Endothelial cell of umbilical vein (primary cell): ENCODE measurements around the gene CTSD. TPM values are rescaled to one million over a fixed set of nuclear protein-coding genes. Genes with fewer than 3 reads are reported as not detected.

Experiments used
- BruUV-seq: library from RNA; stranded (reverse); fragments of 400-500 nt; replicated peaks from 2 replicates; lab custom pipeline; 2021; lab: Mats Ljungman, UMichigan
- CTCF ChIA-PET: fragments of 300-600, 350-600 bp; sonication (Branson Sonifier 250); formaldehyde crosslinking; loops from one replicate; lab custom pipeline; 2021; ENCODE audit warnings: antibody characterized with exemption, inconsistent platforms; lab: Charles Lee
- POLR2A ChIA-PET: fragments of 300-600, 350-600 bp; sonication (Branson Sonifier 250); formaldehyde crosslinking; loops from one replicate; lab custom pipeline; 2021; ENCODE audit warnings: antibody characterized with exemption, inconsistent platforms; lab: Charles Lee
- DNase-seq: peaks from one replicate; pipeline ENCODE4 v3.0.0-alpha.2; 2011; ENCODE audit warnings: low read depth, low spot score
- FAIRE-seq: peaks from 2 replicates; lab custom pipeline; 2011; peaks lifted over from hg19 to GRCh38; lab: Jason Lieb, UNC
- H2AFZ ChIP-seq: 2 replicates; pipeline ENCODE4 v1.6.0; 2012; ENCODE audit warnings: low read depth, low read length, control low read depth, inconsistent platforms
- H3K27ac ChIP-seq: 2 replicates; pipeline ENCODE4 v1.5.1; 2011; ENCODE audit warnings: low read depth, mild to moderate bottlenecking, control low read depth, low read length, moderate library complexity; ENCODE audit not compliant: insufficient read depth
- H3K27me3 ChIP-seq, 2 experiments: 2 replicates each; pipeline versions ENCODE4 v1.6.0 to v1.6.1; 2011; ENCODE audit warnings: low read length in 2 of 2, mixed read lengths in 1 of 2; ENCODE audit not compliant: control insufficient read depth in 2 of 2, insufficient read depth in 2 of 2
- H3K36me3 ChIP-seq, 2 experiments: 2 replicates in 1 of 2; 3 replicates in 1 of 2; pipeline ENCODE4 v1.5.1; 2011; ENCODE audit warnings: low read length in 2 of 2, mild to moderate bottlenecking in 1 of 2, moderate library complexity in 1 of 2; ENCODE audit not compliant: control insufficient read depth in 2 of 2, insufficient read depth in 2 of 2; ENCODE audit errors: extremely low read depth in 1 of 2
- H3K4me1 ChIP-seq: 3 replicates; pipeline ENCODE4 v1.5.1; 2011; ENCODE audit warnings: mild to moderate bottlenecking, low read length; ENCODE audit not compliant: control insufficient read depth, insufficient read depth; ENCODE audit errors: extremely low read depth
- H3K4me2 ChIP-seq: 2 replicates; pipeline ENCODE4 v1.6.1; 2011; ENCODE audit warnings: low read length, control low read depth, mixed read lengths; ENCODE audit not compliant: insufficient read depth
- H3K4me3 ChIP-seq, 3 experiments: fragments of 200-600 bp in 1 of 3; sonication (generic), shearing (Covaris generic) in 1 of 3; replicated peaks in 1 of 3; 2 replicates each; pipeline ENCODE4 v1.5.1; 2011 to 2016; ENCODE audit warnings: control low read depth in 3 of 3, low read length in 3 of 3, mild to moderate bottlenecking in 2 of 3, inconsistent platforms in 1 of 3, low read depth in 1 of 3, moderate library complexity in 1 of 3; ENCODE audit not compliant: insufficient read depth in 1 of 3
- H3K79me2 ChIP-seq: 2 replicates; pipeline ENCODE4 v1.6.0; 2012; ENCODE audit warnings: low read length, inconsistent platforms; ENCODE audit not compliant: control insufficient read depth, insufficient read depth
- H3K9ac ChIP-seq: replicated peaks from 2 replicates; pipeline ENCODE3; 2011; ENCODE audit warnings: low read length, control low read depth; ENCODE audit not compliant: insufficient read depth; ENCODE audit errors: extremely low read depth
- H3K9me1 ChIP-seq: replicated peaks from 3 replicates; pipeline ENCODE4 v1.6.0; 2011; ENCODE audit warnings: mild to moderate bottlenecking, low read length; ENCODE audit not compliant: control insufficient read depth, insufficient read depth; ENCODE audit errors: extremely low read depth
- H3K9me3 ChIP-seq: replicated peaks from 2 replicates; pipeline ENCODE4 v1.5.1; 2012; ENCODE audit warnings: low read length, inconsistent platforms; ENCODE audit not compliant: control insufficient read depth, insufficient read depth
- H4K20me1 ChIP-seq: replicated peaks from 2 replicates; pipeline ENCODE3; 2011; ENCODE audit warnings: mild to moderate bottlenecking, low read length; ENCODE audit not compliant: control insufficient read depth, insufficient read depth; ENCODE audit errors: extremely low read depth
- EZH2 ChIP-seq: IDR thresholded peaks from 2 replicates; pipeline ENCODE4 v1.6.1; 2012; ENCODE audit warnings: borderline replicate concordance, low read depth, mild to moderate bottlenecking, moderate library complexity, low read length, inconsistent platforms; ENCODE audit not compliant: severe bottlenecking
- FOS ChIP-seq: IDR thresholded peaks from 2 replicates; pipeline ENCODE4 v1.6.1; 2011; ENCODE audit warnings: mild to moderate bottlenecking, low read length, moderate library complexity, borderline replicate concordance; ENCODE audit not compliant: insufficient read depth
- GATA2 ChIP-seq: IDR thresholded peaks from 2 replicates; pipeline ENCODE4 v1.7.0; 2011; ENCODE audit warnings: low read depth, mild to moderate bottlenecking, moderate library complexity, mixed read lengths, low read length; ENCODE audit not compliant: insufficient read length, insufficient read depth
- JUN ChIP-seq: IDR thresholded peaks from 2 replicates; pipeline ENCODE4 v1.6.1; 2011; ENCODE audit warnings: borderline replicate concordance, low read depth; ENCODE audit not compliant: insufficient read length, insufficient read depth
- MYC ChIP-seq: IDR thresholded peaks from one replicate; pipeline ENCODE4 v1.6.1; 2011; ENCODE audit warnings: mild to moderate bottlenecking, low read depth, low read length
- POLR2A ChIP-seq: IDR thresholded peaks from 2 replicates; pipeline ENCODE4 v1.6.1; 2012; ENCODE audit warnings: low read depth, mild to moderate bottlenecking, control low read depth, low read length
- POLR2AphosphoS5 ChIP-seq: IDR thresholded peaks from 2 replicates; pipeline ENCODE4 v1.6.1; 2012; ENCODE audit warnings: low read depth, mild to moderate bottlenecking, control low read depth, low read length, moderate library complexity; ENCODE audit not compliant: insufficient read depth
- dilution Hi-C: fragments of 300-500 bp; cut with MboI; formaldehyde crosslinking; loops from one replicate; pipeline ENCODE4 v1.15.0; 2019; ENCODE audit warnings: low sequenced_read_pairs; ENCODE audit not compliant: extremely low pct_ligation_motif_present
- intact Hi-C: fragments of 100-400 bp; cut with micrococcal nuclease; formaldehyde crosslinking; loops from one replicate; pipeline ENCODE4 v1.10.0; 2022
- polyA plus RNA-seq, 4 experiments: library from polyadenylated mRNA; depleted of rRNA in 3 of 4; stranded (reverse) in 3 of 4; unstranded in 1 of 4; fragments of >200 nt; gene quantifications; 2 replicates each; pipeline versions ENCODE4 v1.2.1 to v1.2.3, GENCODE V29; 2011 to 2012; ENCODE audit warnings: missing spikeins in 1 of 4
- total RNA-seq: library from RNA; stranded (reverse); gene quantifications from 2 replicates; pipeline ENCODE4 v1.2.3, GENCODE V29; 2021
- TF ChIP-seq, protein P1 (sequence below): IDR thresholded peaks from 2 replicates; pipeline ENCODE4 v1.6.1; 2011; ENCODE audit not compliant: insufficient read depth, insufficient read length
- TF ChIP-seq, protein P2 (sequence below), 2 donors: IDR thresholded peaks; 1 replicate in 1 of 2; 2 replicates in 1 of 2; pipeline ENCODE4 v1.5.1; 2011; ENCODE audit warnings: low read length in 2 of 2, mild to moderate bottlenecking in 2 of 2, moderate library complexity in 2 of 2, control low read depth in 1 of 2, inconsistent platforms in 1 of 2, low read depth in 1 of 2; ENCODE audit not compliant: insufficient read depth in 1 of 2; ENCODE audit errors: extremely low read depth in 1 of 2

Gene CTSD
- total and polyA plus RNA-seq, 2 donors (not counting 3 experiments of a cell fraction or from before 2014, with no cell fraction given) = 215 to 248 TPM

DNA sequence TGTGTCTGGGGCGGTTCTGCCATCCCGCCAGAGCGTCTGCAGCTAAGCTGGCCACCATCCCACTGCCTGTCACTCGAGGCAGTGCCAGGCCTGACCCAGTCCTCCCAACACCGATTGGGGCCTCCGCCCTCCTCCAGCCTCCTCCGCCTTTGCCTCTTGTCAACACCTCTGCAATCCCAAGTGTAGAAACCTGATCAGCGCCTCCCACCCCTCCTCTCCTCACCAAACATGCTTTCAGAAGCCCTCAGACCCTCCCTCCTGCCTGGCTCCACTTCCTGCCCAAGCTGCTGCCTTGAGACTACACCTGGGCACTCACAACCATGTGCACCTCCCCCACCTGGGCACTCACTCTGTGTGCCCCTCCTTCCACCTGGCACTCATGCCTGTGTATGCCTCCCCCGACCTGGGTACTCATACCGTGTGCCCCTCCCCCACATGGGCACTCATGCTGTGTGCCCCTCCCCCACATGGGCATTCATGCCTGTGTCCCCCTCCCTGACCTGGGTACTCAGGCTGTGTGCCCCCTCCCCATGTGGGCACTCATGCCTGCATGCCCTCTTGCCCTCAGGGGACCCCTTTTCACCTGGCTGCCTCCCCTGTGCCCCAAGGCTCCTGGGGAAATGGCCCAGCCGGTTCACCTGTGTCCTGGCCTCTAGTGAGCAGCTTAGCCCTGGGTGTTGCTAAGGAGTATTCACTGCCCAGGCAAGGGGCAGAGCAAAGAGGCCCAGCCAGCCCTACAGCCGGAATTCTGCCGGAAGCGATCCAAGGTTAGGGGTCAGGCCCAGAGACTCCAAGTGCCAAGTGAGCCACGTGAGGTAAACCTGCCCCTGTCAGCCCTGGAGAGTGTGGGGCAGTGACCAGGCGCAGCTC, 7.8 kb downstream of the CTSD start:
- no TSS peak for BruUV-seq
- POLR2A ChIA-PET = no interaction called here
- TF ChIP-seq GATA2 (no peak), EZH2 (no peak), MYC (no peak), POLR2A (no peak), FOS (no peak), JUN (no peak), POLR2AphosphoS5 (no peak)
- TF ChIP-seq, protein P1, sequence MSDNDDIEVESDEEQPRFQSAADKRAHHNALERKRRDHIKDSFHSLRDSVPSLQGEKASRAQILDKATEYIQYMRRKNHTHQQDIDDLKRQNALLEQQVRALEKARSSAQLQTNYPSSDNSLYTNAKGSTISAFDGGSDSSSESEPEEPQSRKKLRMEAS = no peak
- TF ChIP-seq, protein P2, sequence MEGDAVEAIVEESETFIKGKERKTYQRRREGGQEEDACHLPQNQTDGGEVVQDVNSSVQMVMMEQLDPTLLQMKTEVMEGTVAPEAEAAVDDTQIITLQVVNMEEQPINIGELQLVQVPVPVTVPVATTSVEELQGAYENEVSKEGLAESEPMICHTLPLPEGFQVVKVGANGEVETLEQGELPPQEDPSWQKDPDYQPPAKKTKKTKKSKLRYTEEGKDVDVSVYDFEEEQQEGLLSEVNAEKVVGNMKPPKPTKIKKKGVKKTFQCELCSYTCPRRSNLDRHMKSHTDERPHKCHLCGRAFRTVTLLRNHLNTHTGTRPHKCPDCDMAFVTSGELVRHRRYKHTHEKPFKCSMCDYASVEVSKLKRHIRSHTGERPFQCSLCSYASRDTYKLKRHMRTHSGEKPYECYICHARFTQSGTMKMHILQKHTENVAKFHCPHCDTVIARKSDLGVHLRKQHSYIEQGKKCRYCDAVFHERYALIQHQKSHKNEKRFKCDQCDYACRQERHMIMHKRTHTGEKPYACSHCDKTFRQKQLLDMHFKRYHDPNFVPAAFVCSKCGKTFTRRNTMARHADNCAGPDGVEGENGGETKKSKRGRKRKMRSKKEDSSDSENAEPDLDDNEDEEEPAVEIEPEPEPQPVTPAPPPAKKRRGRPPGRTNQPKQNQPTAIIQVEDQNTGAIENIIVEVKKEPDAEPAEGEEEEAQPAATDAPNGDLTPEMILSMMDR (IDR thresholded peaks at IDR 0.05; ENCODE audit: extremely low read depth in 1 of 2, insufficient read depth in 1 of 2, low read depth in 1 of 2, low read length in 2 of 2) = no peak

More for the DNA sequence above, 7.8 kb downstream of the CTSD start:
- H3K27ac ChIP-seq = no peak overlapping the region
- no peak for DNase-seq
- no peaks in the 10 kb centered on the region for H4K20me1 ChIP-seq
- H3K4me1 ChIP-seq = peaks cover 9% of the 10 kb centered on the region
- CTCF ChIA-PET = no interaction called here
- no peaks in the 10 kb centered on the region for H3K27me3 ChIP-seq
- H3K4me2 ChIP-seq = no peak overlapping the region
- peaks cover 0 to 26% of the 10 kb centered on the region in 2 experiments for H3K36me3 ChIP-seq
- H3K4me3 ChIP-seq = no peak overlapping the region
- H3K9me3 ChIP-seq = no peaks in the 10 kb centered on the region
- H2AFZ ChIP-seq = no peak overlapping the region
- H3K9me1 ChIP-seq = no peaks in the 10 kb centered on the region
- H3K9ac ChIP-seq = no peak overlapping the region
- H3K79me2 ChIP-seq = no peaks in the 10 kb centered on the region
- no peak for FAIRE-seq
- intact Hi-C loops = no loop called here
- dilution Hi-C loops = no loop called here
